HG03575 (cell line): ENCODE measurements around the gene BCAP31.

Source experiments
- ATAC-seq: cut with Tn5 transposase; IDR thresholded peaks from one replicate; pipeline ENCODE4 v1.9.1; 2021; ENCODE audit not compliant: unreplicated experiment, insufficient number of reproducible peaks, low FRiP score; ENCODE audit errors: extremely low read depth

BCAP31 gene

DNA sequence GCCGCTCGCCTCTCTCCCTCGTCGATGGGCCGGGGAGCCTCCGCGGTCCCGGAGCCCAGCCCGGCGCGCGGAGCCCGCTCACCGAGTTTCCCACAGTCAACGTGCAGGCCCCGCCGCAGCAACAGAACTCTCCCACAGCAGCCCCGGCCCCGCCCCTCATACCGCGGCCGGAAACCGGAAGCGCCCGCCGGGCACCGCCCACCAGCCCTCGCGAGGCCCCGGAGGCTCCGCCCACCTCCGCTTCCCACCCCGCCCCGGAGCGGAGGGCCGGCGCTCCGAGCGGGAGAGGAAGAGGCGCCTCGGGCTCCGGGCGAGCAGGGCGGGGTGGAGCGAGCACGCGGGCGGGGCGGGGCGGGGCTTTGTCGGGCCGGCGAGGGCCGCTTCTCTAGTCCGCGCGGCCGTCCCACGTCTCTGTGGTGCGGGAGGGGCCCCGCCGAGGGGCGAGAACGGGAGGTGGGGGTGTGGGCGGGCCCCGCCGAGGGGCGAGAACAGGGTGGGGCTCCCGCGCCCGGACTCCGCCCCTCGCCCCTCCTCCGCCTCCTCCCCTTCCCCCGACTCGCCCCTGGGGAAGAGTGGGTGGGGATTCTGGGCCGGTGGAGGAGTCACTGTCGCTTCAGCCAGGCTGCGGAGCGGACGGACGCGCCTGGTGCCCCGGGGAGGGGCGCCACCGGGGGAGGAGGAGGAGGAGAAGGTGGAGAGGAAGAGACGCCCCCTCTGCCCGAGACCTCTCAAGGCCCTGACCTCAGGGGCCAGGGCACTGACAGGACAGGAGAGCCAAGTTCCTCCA is at the start of gene BCAP31, which contains the start of gene ABCD1:
BCAP31 (minus strand) TSS at position 136 of the 787 bp plus-strand sequence. CDS start 1,143 bp downstream, outside the sequence.
ABCD1 (plus strand) TSS at position 605 of the 787 bp plus-strand sequence. CDS start 411 bp downstream, outside the sequence.
- ATAC-seq: no peak

DNA sequence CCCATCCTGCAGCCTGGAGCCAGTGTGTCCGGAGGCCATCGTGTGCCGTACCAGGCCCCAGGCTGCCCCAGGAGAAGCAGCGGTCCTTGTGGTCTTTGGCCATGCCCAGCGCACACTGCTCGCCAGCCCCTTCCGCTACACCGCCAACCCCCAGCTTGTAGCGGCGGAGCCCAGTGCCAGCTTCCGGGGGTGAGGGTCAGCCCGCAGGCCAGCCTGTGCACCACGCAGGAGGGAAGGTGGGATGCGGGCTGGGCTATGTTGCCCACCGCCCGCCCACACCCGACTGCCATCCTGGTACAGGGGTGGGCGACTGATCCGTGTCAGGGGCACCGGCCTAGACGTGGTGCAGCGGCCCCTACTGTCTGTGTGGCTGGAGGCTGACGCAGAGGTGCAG is 49.0 kb upstream of the BCAP31 start:
- ATAC-seq: no peak

DNA sequence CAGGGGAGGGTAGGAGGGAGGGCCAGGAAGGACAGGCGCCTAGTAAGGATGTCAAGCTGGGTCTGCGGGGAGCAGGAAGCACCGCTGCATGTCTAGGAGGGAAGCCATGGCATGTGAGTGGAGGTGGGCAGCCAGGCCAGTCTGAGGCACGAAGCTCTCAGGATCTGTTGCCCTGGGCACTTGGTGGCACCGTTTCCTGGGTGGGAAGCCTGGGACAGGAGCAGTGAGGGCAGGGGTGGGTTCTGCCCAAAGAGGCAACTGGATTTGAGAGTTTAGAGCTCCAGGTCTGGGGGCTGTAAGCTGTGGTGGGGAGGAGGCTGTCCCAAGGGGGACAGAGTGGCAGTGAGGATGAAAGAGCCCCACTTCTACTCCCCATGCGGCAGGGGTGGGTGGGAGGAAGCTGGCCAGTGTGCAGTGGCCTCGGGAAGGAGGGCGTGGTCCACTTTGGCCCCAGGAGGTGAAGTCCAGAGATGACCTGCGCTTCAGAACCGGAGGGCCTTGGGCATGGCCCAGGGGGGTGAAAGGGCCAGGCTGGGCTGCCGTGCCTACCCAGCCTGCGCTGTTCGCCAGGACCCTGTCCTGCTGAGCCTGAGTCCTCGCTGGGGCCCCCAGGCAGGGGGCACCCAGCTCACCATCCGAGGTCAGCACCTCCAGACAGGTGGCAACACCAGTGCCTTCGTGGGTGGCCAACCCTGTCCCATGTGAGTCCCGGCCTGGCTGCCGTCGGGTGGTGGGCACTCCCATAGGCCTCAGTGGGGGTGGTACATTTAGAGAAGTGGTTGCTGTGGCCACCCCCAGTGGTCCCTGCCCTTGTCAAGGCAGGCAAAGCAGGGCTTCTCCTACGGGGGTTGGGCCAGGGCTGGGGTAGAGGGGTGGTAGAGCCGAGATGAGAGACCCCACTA is 48.4 kb upstream of the BCAP31 start:
- ATAC-seq: no peak

DNA sequence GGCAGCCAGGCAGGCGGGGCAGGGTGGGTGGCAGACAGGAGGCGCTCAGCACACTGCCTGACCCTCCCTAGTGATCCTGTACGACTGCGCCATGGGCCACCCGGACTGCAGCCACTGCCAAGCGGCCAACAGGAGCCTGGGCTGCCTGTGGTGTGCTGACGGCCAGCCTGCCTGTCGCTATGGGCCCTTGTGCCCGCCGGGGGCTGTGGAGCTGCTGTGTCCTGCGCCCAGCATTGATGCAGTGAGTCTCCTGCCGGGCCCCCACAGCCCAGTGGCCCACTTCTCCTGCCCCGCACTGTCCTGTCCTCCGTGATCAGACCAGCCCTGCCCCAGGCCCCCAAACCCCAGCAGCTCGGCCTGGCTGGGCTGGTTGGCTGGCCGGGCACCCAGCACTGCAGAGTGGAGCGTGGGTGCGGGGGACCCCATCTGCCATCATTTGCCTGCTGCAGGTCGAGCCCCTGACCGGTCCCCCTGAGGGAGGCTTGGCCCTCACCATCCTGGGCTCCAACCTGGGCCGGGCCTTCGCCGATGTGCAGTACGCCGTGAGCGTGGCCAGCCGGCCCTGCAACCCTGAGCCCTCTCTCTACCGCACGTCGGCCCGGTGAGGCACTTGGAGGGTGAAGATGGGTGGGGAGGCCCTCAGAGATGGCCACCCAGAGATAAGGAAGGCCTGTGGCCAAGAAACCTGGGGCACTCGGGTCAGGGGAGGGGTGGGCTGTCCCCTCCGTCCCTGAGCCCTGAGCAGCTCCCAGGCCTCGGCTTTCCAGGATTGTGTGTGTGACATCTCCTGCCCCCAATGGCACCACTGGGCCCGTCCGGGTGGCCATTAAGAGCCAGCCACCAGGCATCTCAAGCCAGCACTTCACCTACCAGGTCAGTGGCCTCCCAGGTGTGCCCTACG is 47.5 kb upstream of the BCAP31 start:
- no peak for ATAC-seq

- ATAC-seq: no peak
Observed at GRCh38 chrX:153770601-153771414, 46.6 kb upstream of the BCAP31 start.

DNA sequence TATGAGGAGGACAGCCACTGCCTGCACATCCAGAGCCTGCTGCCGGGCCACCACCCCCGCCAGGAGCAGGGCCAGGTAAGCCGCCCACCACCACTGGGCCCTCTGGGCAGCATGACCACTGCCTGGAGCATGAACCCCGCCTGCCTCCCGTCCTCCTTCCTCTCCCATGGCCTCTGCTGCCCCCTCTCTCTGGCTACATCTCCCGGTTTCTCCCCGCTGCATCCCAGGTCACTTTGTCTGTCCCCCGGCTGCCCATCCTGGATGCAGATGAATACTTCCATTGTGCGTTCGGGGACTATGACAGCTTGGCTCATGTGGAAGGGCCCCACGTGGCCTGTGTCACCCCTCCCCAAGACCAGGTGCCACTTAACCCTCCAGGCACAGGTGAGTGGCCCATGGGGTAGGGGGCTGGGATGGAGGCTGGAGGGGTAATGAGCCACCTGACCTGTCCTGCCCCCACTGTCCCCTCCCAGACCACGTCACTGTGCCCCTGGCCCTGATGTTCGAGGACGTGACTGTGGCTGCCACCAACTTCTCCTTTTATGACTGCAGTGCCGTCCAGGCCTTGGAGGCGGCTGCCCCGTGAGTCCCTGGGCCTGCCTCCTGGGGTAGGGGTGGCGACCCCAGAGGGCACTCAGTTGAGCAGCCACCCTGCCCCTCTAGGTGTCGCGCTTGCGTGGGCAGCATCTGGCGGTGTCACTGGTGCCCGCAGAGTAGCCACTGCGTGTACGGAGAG is 45.8 kb upstream of the BCAP31 start:
- ATAC-seq: no peak

DNA sequence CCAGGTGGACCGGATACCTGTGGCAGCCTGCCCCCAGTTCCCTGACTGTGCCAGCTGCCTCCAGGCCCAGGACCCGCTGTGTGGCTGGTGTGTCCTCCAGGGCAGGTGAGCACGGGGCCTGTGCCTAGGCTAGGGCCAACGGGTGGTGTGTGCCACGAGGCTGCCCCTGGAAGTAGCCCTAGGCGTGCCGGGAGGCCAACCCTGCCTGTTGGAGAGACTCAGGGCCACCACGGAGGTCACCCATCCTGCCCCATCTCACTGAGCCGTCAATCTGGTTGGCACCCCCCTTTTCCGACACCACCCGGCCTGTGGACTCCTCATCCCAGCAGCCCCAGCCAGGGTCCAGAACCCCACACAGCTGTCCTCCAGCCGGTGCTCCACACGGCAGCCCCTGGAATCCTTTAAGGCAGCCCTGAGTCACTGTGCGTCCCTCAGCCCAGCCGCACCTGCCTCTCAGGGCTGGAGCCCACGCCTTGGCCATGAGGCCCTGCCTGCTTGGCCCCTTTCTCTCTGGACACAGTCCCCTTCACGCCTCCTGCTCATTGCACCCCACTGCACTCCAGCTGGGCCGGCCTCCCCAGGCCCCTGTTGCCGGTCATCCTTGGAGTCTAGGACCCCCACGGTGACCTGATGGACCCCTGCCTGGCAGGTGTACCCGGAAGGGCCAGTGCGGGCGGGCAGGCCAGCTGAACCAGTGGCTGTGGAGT is 45.1 kb upstream of the BCAP31 start:
- ATAC-seq: no peak

DNA sequence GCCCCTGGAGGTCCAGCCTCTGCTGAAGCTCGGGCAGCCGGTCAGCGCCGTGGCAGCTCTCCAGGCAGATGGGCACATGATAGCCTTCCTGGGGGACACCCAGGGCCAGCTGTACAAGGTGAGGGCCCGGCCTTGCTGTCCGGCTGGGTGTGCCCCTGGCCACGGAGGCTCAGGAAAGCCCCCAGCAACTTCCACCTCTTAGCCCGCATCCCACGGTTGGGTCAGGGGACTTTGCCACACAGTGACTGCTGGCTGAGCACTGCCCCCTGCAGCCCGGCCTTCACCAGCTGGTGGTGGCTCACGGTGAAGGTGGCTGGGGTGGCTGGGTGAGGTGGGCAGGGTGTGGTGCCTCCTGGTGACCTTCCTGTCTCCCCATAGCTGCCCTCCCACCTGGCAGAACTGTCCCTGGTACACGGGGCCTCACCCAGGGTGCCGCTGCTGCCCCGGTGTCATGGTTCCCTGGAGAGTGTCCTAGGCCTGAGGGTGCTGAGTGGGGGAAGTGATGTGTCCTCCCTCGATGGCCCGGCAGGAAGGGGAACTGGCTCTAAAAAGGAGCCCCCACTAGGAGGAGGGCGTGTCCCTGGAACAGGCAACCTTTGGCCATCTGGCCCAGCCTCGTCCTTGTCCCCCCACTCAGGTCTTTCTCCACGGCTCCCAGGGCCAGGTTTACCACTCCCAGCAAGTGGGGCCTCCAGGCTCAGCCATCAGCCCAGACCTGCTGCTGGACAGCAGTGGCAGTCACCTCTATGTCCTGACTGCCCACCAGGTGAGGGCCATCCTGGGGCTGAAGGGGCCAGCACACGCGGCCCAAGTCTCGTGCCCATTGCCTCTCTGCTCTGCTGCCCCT is 44.3 kb upstream of the BCAP31 start:
- ATAC-seq: no peak

GRCh38 chrX:153767674-153768055 is 43.5 kb upstream of the BCAP31 start:
- ATAC-seq: no peak

GRCh38 chrX:153766871-153767673 is 42.9 kb upstream of the BCAP31 start:
- ATAC-seq: no peak

GRCh38 chrX:153766098-153766817 is 42.1 kb upstream of the BCAP31 start:
- no peak for ATAC-seq

DNA sequence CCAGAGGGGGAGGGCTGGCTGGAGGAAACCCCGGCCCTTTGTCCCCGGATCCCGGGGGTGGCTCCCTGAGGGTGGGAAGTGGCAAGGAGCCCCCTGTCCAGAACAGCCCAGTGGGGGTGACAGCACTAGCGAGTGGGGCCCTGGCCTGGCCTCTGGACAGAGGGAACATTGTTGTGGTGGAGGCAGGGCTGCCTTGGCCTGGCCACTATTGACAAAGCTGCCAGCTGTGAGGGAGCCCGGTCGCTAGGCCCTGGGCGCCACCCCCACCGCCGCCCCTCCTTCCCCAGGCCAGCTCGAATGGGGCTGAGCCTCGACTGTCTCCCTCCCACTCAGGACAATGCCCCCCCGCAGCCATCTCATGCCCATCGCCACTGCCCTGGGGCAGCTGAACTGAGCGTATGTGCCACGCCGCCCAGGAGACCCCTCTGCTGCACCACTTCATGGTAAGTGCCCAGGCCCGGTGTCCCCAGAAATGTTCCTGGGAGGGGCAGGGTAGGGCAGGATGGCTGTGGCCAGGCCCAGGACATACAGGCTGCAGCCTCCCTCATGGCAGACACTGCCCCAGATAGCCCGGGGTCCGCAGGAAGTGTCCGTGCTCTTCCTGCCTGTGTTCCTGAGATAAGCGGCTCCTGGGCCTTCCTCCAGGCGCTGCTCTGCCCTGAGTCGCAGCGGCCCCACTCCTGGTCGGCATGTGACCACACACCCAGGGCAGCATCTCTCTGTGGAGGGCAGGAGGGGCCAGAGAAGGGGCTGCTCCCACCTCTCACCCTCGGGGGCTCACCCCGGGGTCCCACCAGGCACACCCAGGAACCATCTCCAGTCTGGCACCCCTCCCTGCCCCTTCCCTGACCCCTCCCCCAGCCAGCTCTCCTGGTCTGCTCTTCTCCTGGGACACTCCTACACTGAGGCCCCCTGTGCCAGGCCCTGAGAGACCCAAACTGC is 41.2 kb upstream of the BCAP31 start:
- ATAC-seq: no peak

GRCh38 chrX:153764786-153765137 is 40.6 kb upstream of the BCAP31 start:
- ATAC-seq: no peak
